WERI-Rb-1 (cell line): Measurements from ENCODE around the gene ACVRL1.

Experiments
- DNase-seq: peaks from one replicate; pipeline ENCODE4 v3.0.0-alpha.2; 2020
- H3K27ac ChIP-seq: fragments of 250-450 bp; sonication (Bioruptor Pico); 2 replicates; pipeline ENCODE4 v1.5.1; 2020; ENCODE audit warnings: mild to moderate bottlenecking, moderate library complexity
- H3K27me3 ChIP-seq: fragments of 250-450 bp; sonication (Bioruptor Pico); 2 replicates; pipeline ENCODE4 v1.5.1; 2021; ENCODE audit warnings: mild to moderate bottlenecking, low read depth, moderate library complexity; ENCODE audit not compliant: insufficient read depth, severe bottlenecking
- H3K36me3 ChIP-seq: fragments of 250-450 bp; sonication (Bioruptor Pico); 2 replicates; pipeline ENCODE4 v1.5.1; 2020; ENCODE audit warnings: mild to moderate bottlenecking, moderate library complexity
- H3K4me3 ChIP-seq: 2 replicates; pipeline ENCODE4 v1.5.1; 2011; ENCODE audit warnings: low read depth, mild to moderate bottlenecking, control low read depth, low read length
- H3K9me3 ChIP-seq: fragments of 250-450 bp; sonication (Bioruptor Pico); 2 replicates; pipeline ENCODE4 v1.5.1; 2021; ENCODE audit warnings: mild to moderate bottlenecking, moderate library complexity; ENCODE audit not compliant: severe bottlenecking
- CTCF ChIP-seq: IDR thresholded peaks from 2 replicates; pipeline ENCODE4 v1.5.1; 2011; ENCODE audit warnings: low read depth, mild to moderate bottlenecking, control low read depth, inconsistent platforms, low read length

The ACVRL1 gene

GRCh38 chr12:51959921-51960320, 52.6 kb downstream of the ACVRL1 start:
- Histone ChIP-seq H3K4me3 (no peak overlapping the region), H3K27me3 (no peaks in the 10 kb centered on the region), H3K9me3 (no peaks in the 10 kb centered on the region), H3K36me3 (peaks cover 51% of the 10 kb centered on the region), H3K27ac (no peak overlapping the region)
- TF ChIP-seq CTCF: no peak
- no peak for DNase-seq

GRCh38 chr12:51960488-51960887, 53.2 kb downstream of the ACVRL1 start:
- no peaks in the 10 kb centered on the region for H3K27me3 ChIP-seq
- H3K27ac ChIP-seq: no peak overlapping the region
- no peak for DNase-seq
- H3K9me3 ChIP-seq: no peaks in the 10 kb centered on the region
- TF ChIP-seq CTCF: no peak
- peaks cover 46% of the 10 kb centered on the region for H3K36me3 ChIP-seq
- H3K4me3 ChIP-seq: no peak overlapping the region

GRCh38 chr12:51960890-51961289, 53.6 kb downstream of the ACVRL1 start:
- no peak for DNase-seq
- no peak overlapping the region for H3K4me3 ChIP-seq
- H3K27me3 ChIP-seq: no peaks in the 10 kb centered on the region
- H3K9me3 ChIP-seq: no peaks in the 10 kb centered on the region
- peaks cover 44% of the 10 kb centered on the region for H3K36me3 ChIP-seq
- no peak for TF ChIP-seq CTCF
- no peak overlapping the region for H3K27ac ChIP-seq

- Histone ChIP-seq H3K27ac (no peak overlapping the region), H3K9me3 (no peaks in the 10 kb centered on the region), H3K4me3 (no peak overlapping the region), H3K36me3 (peaks cover 41% of the 10 kb centered on the region), H3K27me3 (no peaks in the 10 kb centered on the region)
- TF ChIP-seq CTCF: no peak
- no peak for DNase-seq
These were observed 54.5 kb downstream of the ACVRL1 start for GRCh38 chr12:51961834-51962233.

GRCh38 chr12:51962737-51963136, 55.4 kb downstream of the ACVRL1 start:
- H3K36me3 ChIP-seq: peaks cover 40% of the 10 kb centered on the region
- H3K4me3 ChIP-seq: no peak overlapping the region
- H3K9me3 ChIP-seq: no peaks in the 10 kb centered on the region
- TF ChIP-seq CTCF: no peak
- no peak overlapping the region for H3K27ac ChIP-seq
- DNase-seq: no peak
- H3K27me3 ChIP-seq: no peaks in the 10 kb centered on the region

GRCh38 chr12:51963477-51963876, 56.2 kb downstream of the ACVRL1 start:
- Histone ChIP-seq H3K4me3 (no peak overlapping the region), H3K27me3 (no peaks in the 10 kb centered on the region), H3K27ac (no peak overlapping the region), H3K9me3 (no peaks in the 10 kb centered on the region), H3K36me3 (peaks cover 40% of the 10 kb centered on the region)
- TF ChIP-seq CTCF: no peak
- no peak for DNase-seq
